NB4 (cell line): ENCODE data around the gene ABCB6.
"Not testable (repeated sequence)": the region's sequence is repeated elsewhere in the genome, so short reads cannot be mapped to it uniquely, and the experiment has no call there.

Source experiments
- DNase-seq: peaks from one replicate; pipeline ENCODE4 v3.0.0; 2010; ENCODE audit warnings: low read depth
- H3K4me3 ChIP-seq: one replicate; pipeline ENCODE4 v1.5.1; 2011; ENCODE audit warnings: mild to moderate bottlenecking, low read depth, low read length, moderate library complexity
- CTCF ChIP-seq: IDR thresholded peaks from one replicate; pipeline ENCODE4 v1.5.1; 2012; ENCODE audit warnings: low read depth, low read length
- MAX ChIP-seq: IDR thresholded peaks from 2 replicates; pipeline ENCODE4 v1.6.1; 2011; ENCODE audit warnings: low read depth, low read length
- MYC ChIP-seq: IDR thresholded peaks from 2 replicates; pipeline ENCODE4 v1.6.1; 2011; ENCODE audit warnings: low read depth, low read length
- POLR2A ChIP-seq: IDR thresholded peaks from 2 replicates; pipeline ENCODE4 v1.6.1; 2011; ENCODE audit warnings: mild to moderate bottlenecking; ENCODE audit not compliant: insufficient read length; ENCODE audit errors: extremely low read depth

Gene ABCB6

DNA sequence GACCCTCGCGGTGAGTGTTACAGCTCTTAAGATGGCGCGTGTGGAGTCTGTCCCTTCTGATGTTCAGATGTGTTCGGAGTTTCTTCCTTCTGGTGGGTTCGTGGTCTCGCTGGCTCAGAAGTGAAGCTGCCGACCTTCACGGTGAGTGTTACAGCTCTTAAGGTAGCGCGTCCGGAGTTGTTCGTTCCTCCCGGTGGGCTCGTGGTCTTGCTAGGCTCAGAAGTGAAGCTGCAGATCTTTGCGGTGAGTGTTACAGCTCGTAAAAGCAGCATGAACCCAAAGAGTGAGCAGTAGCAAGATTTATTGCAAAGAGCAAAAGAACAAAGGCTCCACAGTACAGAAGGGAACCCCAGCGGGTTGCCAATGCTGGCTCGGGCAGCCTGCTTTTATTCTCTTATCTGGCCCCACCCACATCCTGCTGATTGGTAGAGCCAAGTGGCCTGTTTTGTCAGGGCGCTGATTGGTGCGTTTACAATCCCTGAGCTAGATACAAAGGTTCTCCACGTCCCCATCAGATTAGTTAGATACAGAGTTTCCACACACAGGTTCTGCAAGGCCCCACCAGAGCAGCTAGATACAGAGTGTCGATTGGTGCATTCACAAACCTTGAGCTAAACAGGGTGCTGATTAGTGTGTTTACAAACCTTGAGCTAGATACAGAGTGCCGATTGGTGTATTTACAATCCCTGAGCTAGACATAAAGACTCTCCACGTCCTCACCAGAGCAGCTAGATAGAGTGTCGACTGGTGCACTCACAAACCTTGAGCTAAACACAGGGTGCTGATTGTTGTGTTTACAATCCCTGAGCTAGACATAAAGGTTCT lies 18.0 kb downstream of the ABCB6 start:
- DNase-seq = peak; percentile 80
- H3K4me3 ChIP-seq = not testable (repeated sequence)
- TF ChIP-seq POLR2A = peak; percentile 52

- TF ChIP-seq MAX = no peak
- TF ChIP-seq CTCF = no peak
- no peak for TF ChIP-seq MYC
- no peak for TF ChIP-seq POLR2A
- H3K4me3 ChIP-seq = no peak overlapping the region
- DNase-seq = no peak
Measured at GRCh38 chr2:219199470-219200211, 19.1 kb downstream of the ABCB6 start.

DNA sequence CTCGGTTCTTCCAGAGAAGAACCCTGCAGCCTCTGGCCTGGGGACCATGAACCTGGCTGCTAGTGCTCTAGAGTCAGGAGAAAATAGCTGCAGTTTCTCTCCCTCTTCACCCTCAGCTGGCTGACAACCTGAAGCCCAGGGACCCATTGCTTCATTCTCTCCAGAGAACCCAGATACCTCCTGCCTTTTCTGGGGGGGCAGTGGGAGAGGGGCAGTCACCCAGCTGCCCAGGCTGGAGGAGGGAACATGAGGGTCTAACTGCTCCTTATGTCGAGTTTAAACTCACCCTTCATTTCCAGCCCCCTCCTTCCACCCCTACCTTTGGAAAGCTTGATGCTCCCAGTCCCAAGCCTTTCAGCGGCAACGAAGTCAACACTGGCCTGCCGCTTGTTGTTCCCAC lies 19.8 kb downstream of the ABCB6 start:
- no peak overlapping the region for H3K4me3 ChIP-seq
- DNase-seq = no peak
- TF ChIP-seq MYC (no peak), MAX (no peak), CTCF (no peak), POLR2A (no peak)

DNA sequence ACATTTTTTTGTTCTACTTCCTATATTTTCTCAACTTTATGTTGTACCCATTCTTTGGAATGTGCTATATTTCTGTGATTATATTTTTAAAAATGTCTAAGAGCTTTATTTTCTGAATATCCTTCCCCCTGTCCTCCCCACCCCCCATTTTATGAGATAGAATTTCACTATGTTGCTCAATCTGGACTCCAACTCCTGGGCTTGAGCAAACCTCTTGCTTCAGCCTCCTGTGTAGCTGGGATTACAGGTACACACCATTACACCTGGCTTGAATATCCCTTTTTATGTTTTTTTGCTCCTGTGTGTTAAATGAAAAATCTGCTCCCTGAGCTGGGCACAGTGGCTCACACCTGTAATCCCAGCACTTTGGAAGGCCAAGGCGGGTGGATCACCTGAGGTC lies 21.4 kb downstream of the ABCB6 start:
- TF ChIP-seq MYC = no peak
- no peak for TF ChIP-seq POLR2A
- no peak for TF ChIP-seq MAX
- no peak for TF ChIP-seq CTCF
- DNase-seq = no peak
- H3K4me3 ChIP-seq = no peak overlapping the region

- no peak overlapping the region for H3K4me3 ChIP-seq
- no peak for DNase-seq
- TF ChIP-seq MAX = no peak
- no peak for TF ChIP-seq CTCF
- TF ChIP-seq POLR2A = no peak
- no peak for TF ChIP-seq MYC
Measured at GRCh38 chr2:219186754-219187456, 31.9 kb downstream of the ABCB6 start.

GRCh38 chr2:219184121-219184520 lies 34.6 kb downstream of the ABCB6 start:
- H3K4me3 ChIP-seq = no peak overlapping the region
- DNase-seq = no peak
- TF ChIP-seq POLR2A (no peak), MYC (no peak), MAX (no peak), CTCF (no peak)
